ES-I3 (cell line): ENCODE data around the gene ERMARD.
"Not testable (repeated sequence)": the region's sequence is repeated elsewhere in the genome, so short reads cannot be mapped to it uniquely, and the experiment has no call there.

Experiments used
- H3K36me3 ChIP-seq: 2 replicates; pipeline ENCODE4 v1.6.1; 2013; ENCODE audit warnings: mild to moderate bottlenecking, low read length, control low read depth, moderate library complexity; ENCODE audit not compliant: insufficient read depth
- H3K4me1 ChIP-seq: 2 replicates; pipeline ENCODE4 v1.6.1; 2013; ENCODE audit warnings: mild to moderate bottlenecking, control low read depth, low read length; ENCODE audit not compliant: insufficient read depth
- H3K9ac ChIP-seq: 2 replicates; pipeline ENCODE4 v1.6.1; 2013; ENCODE audit warnings: low read depth, mild to moderate bottlenecking, low read length, moderate library complexity
- H3K9me3 ChIP-seq: 2 replicates; pipeline ENCODE4 v1.6.1; 2013; ENCODE audit warnings: mild to moderate bottlenecking, low read length, moderate library complexity; ENCODE audit not compliant: control insufficient read depth, insufficient read depth

ERMARD gene

DNA sequence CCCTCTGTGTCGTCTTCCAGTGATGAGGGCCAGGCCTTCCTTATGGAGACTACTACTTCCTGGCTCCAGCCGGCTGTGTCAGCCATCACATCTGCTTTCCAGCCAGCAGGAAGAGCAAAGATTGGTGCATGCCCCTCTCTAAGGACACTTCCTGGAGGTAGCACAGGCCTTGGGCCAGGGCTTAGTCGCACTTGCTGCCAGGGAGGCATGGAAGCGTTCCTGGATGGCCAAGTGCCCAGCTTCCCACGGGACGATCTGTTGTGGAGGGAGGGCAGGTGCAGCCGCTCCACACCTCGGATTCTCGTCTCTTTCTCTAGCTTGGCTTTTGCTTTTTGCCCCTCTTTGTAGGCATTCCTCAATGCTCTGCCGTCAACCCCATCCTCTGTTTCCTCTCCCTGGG is 11.9 kb downstream of the ERMARD start:
- Histone ChIP-seq H3K36me3 (peaks cover 3% of the 10 kb centered on the region; the same call in 1 of the 2 replicates), H3K9me3 (no peaks in the 10 kb centered on the region), H3K9ac (no peak overlapping the region), H3K4me1 (no peaks in the 10 kb centered on the region)

DNA sequence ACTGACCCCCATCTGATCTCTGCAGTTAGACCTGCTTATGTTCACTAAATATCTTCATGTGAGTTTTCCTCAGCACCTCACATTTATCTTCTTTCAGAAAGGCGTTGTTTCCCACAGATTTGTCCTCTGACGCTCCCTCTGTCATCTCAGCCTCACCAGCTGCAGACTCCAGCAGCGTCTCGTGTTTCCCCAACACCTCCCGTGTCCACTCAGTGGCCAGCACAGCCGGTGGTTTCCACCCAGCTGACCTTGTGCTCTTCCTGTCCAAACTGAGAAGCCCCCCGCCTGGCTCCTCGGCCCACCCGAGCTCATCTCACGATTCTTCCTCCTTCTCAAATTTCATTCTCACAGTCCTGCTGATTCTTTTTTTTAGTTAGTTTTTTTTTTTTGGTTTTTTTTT is 12.5 kb downstream of the ERMARD start:
- H3K36me3 ChIP-seq, result peaks cover 3% of the 10 kb centered on the region; the same call in 1 of the 2 replicates
- no peaks in the 10 kb centered on the region for H3K9me3 ChIP-seq
- no peaks in the 10 kb centered on the region for H3K4me1 ChIP-seq

DNA sequence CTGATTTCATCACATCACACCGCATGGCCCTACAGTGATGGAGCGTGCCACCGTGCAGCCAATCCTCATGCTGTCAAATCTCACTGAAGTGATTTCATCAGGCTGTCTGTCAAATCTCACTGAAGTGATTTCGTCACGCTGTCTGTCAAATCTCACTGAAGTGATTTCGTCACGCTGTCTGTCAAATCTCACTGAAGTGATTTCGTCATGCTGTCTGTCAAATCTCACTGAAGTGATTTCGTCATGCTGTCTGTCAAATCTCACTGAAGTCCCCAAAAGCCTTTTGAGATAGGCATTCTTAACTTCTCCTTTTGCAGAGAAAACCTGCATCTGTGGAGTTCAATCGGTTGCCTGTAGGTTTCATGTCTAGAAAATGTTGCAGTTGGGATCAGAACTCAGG is 14.4 kb downstream of the ERMARD start:
- H3K4me1 ChIP-seq, H3K9me3 ChIP-seq, H3K36me3 ChIP-seq, H3K9ac ChIP-seq: not testable (repeated sequence)

More for the DNA sequence above, 12.5 kb downstream of the ERMARD start:
- no peak overlapping the region for H3K9ac ChIP-seq

DNA sequence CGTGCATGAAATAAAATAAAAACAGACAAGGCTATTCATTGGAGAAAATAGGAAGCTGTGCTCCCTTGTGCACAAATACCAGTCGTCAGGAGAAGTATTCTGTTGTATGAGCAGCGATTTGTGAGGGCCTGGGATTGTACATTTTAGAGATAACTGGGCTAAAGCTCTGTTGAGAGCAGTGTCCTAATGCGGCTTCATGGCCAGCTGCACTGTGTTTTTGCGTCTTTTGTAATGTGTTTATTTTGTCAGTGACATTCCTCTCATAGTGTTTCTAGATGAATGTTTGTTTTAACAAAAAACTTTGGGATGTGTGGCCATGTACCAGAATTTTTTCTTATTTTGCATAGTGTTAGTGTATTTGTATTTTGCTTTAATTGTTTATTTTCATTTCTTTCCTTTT is 14.8 kb downstream of the ERMARD start:
- Histone ChIP-seq H3K36me3 (no peaks in the 10 kb centered on the region), H3K9ac (no peak overlapping the region), H3K9me3 (no peaks in the 10 kb centered on the region), H3K4me1 (no peaks in the 10 kb centered on the region)

DNA sequence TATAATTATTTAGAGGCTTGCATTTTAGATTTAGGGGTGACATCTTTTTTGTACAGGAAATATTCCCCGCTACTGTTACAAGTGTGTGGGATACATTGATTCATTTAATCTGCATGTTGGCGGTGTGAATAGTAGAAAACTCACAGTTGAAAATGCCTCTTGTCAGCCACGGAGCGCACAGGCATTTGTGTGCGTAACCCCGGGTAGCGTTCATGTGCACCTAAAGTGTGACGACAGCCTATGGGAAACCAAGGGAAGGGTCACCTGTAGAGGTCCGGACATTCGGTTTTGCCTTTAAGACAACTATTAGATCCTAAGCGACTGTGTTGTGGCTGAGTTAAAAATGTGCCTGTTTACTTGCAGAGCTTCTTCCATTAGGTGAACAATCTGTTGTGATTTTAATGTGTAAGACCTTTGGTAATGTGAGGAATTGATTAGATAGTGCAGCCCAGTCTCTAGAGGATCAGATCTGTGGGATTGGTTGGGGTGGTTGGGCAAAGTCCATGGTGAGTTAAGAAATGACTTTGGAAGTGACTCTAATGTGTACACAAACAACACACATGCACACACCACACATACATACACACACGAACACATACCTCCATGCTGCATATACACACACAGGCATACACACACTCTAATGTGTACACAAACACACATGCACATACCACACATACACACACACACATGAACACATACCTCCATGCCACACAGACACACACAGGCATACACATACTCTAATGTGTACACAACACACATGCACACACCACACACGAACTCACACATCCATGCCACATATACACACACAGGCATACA is 15.7 kb downstream of the ERMARD start:
- no peaks in the 10 kb centered on the region; the same call in 1 of the 2 replicates for H3K36me3 ChIP-seq
- H3K9ac ChIP-seq, result no peak overlapping the region
- H3K4me1 ChIP-seq, result no peaks in the 10 kb centered on the region
- H3K9me3 ChIP-seq, result no peaks in the 10 kb centered on the region

DNA sequence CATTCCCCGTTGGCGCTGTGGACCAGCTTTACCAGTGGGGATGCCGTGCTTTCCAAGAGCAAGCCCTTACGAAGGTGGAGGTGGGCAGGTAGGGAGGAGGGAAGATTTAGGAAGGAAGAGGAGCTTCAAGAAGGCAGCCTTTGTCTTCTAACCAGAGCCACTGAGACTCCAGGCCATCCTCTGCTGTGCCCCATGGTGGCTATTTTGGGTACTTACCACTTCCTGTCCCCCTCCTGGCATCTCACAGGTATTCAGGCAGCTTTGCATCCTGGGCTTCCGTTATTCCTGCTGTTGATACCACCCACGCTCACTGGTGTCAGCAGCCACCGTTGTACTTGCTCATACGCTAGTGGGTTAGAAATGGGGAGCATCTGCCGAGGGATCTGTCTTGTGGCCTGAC is 22.9 kb downstream of the ERMARD start:
- Histone ChIP-seq H3K36me3 (no peaks in the 10 kb centered on the region; the same call in 1 of the 2 replicates), H3K9me3 (no peaks in the 10 kb centered on the region), H3K9ac (no peak overlapping the region), H3K4me1 (no peaks in the 10 kb centered on the region)

DNA sequence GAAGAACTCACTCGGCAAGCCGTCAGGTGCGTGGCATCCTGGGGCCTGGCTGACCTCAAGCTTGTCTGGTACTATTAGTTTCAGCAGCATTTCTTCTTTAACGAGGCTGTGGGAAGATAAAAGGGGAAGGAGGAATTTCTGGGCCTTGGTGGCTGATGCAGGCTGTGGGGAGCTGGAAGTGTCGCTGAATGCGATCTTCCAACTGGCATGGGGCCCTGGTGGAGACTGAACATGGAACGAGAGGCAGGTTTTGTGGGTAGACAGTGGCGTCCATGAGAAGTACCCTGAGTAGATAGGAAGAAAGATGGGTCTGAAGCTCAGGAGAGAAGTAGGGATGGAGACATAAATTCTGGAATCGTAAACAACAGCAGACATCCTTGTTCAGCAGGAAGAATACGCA is 23.9 kb downstream of the ERMARD start:
- Histone ChIP-seq H3K9me3 (no peaks in the 10 kb centered on the region), H3K36me3 (no peaks in the 10 kb centered on the region; the same call in 1 of the 2 replicates), H3K9ac (no peak overlapping the region), H3K4me1 (no peaks in the 10 kb centered on the region)

DNA sequence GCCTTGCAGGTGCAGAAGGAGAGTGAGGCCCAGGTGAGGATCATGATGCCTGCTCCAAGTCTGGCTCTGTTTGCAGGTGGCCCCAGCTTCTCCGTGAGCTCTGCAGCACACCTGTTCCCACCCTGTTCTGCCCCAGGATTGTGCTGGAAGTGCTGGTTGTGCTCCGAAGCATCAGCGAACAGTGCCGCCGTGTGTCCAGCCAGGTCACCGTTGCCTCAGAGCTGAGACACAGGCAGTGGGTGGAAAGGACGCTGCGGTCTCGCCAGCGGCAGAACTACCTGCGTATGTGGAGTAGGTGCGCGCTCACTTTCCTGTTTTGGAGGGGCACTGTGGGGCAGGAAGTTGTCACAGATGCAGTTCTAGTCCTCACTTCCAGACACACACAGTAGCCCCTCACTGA is 25.0 kb downstream of the ERMARD start:
- no peaks in the 10 kb centered on the region for H3K4me1 ChIP-seq
- no peak overlapping the region for H3K9ac ChIP-seq
- H3K9me3 ChIP-seq, result no peaks in the 10 kb centered on the region
- no peaks in the 10 kb centered on the region; the same call in 1 of the 2 replicates for H3K36me3 ChIP-seq

DNA sequence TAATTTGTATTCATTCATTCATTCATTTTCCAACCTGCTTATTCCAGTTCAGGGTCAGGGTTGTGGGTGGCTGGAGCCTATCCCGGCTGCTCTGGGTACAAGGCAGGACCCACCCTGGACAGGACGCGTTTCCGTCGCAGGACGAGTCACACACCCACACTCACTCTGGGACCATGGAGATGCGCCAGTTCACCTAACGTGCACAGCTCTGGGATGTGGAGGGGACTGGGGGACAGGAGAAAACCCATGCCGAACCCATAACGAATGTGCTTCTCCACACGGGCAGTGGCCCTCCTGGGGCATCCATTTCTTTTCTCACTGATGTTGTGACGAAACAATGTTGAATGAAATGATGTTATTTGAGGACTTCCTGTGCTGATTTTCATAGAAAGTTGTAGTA is 26.5 kb downstream of the ERMARD start:
- H3K9me3 ChIP-seq, result no peaks in the 10 kb centered on the region
- H3K36me3 ChIP-seq, result no peaks in the 10 kb centered on the region
- H3K9ac ChIP-seq, result no peak overlapping the region
- H3K4me1 ChIP-seq, result no peaks in the 10 kb centered on the region

DNA sequence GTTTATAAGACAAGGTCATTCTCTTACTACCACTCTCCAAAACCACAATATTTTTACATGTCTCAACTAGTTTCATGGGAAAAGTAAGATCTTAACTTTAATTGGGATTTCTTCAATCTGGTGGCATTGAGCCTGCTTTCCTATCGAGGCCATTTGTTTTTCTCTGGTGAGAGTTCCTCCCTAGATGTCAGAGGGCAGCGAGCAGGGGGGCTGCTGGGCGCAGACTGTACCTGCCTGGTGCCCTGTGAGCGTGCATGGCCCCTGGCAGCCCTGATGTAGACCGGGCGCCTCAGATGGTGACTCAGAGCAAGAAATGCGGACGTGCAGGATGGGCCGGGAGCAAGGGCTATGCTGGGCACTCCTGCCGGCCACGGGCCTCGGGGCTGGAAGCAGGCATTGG is 27.2 kb downstream of the ERMARD start:
- Histone ChIP-seq H3K9me3 (no peaks in the 10 kb centered on the region), H3K9ac (no peak overlapping the region), H3K36me3 (no peaks in the 10 kb centered on the region), H3K4me1 (no peaks in the 10 kb centered on the region)

DNA sequence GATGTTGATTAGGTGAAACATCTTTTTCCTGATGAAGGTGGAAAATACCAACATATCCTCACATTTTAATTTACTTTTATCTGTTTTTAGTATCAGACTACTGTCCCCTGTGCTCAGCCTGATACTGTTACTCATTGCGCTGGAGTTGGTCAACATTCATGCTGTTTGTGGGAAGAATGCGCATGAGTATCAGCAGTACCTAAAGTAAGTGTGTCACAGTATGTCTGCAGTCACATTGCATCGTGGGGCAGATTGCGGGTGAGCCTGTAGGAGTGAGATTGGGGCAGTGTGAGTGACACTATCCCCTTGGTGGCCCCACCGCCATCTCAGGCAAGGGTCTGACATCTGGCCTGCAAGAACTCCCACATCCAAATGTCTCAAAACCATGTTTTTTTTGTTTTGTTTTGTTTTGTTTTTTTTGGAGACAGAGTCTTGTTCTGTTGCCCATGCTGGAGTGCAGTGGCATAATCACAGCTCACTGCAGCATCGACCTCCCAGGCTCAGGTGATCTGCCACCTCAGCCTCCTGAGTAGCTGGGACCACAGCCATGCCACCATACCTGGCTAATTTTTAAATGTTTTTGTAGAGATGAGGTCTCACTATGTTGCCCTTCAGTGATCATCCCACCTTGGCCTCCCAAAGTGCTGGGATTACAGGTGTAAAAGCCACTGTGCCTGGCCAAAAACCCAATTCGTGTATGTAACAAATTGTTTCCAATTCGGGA is 27.8 kb downstream of the ERMARD start:
- no peaks in the 10 kb centered on the region for H3K4me1 ChIP-seq
- no peaks in the 10 kb centered on the region for H3K9me3 ChIP-seq
- no peak overlapping the region for H3K9ac ChIP-seq
- H3K36me3 ChIP-seq, result no peaks in the 10 kb centered on the region

DNA sequence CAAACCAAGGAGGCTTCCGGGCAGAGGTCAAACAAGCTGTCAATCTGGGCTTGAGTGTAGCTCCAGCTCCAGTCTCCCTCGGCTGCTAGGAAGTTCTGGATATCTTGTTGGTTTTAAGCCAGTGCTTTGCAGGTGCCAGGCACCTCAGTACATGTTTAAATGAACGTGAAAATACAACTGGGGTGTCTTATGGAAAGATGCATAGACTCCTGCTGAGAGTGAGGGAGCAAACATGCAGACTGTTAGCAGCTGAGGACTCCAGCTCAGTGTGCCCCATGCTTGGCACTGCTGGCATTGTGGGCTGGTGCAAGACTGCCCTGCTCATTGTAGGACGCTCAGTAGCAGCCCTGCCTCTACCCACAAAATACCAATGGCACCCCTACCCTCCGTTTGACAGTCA is 28.5 kb downstream of the ERMARD start:
- H3K9ac ChIP-seq, result no peak overlapping the region
- H3K4me1 ChIP-seq, result no peaks in the 10 kb centered on the region
- no peaks in the 10 kb centered on the region for H3K9me3 ChIP-seq
- no peaks in the 10 kb centered on the region for H3K36me3 ChIP-seq

DNA sequence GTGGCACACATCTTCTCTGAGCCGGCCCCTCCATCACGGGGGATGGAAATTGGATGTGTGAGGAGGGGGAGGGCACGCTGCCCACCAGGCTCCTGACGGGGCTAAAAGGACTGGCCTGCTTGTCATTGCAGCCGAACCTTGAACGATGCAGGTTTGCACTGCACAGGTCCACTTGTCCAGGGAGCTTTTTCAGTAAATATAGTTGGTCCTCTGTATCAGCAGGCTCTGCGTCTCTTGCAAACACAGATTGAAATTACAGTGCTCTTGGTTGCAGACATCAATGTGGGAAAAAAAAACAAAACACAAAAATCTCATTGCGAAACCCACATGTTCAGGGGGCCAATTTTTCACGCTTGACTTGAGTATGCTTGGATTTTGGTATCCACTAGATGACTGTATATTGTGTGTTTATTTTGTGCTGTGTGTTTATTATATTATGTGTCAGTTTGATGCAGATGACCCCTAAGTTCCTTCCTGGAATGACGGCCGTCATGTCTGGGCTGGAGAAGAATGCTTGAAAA is 29.2 kb downstream of the ERMARD start:
- Histone ChIP-seq H3K9me3 (no peaks in the 10 kb centered on the region), H3K9ac (no peak overlapping the region), H3K4me1 (no peaks in the 10 kb centered on the region), H3K36me3 (no peaks in the 10 kb centered on the region)

DNA sequence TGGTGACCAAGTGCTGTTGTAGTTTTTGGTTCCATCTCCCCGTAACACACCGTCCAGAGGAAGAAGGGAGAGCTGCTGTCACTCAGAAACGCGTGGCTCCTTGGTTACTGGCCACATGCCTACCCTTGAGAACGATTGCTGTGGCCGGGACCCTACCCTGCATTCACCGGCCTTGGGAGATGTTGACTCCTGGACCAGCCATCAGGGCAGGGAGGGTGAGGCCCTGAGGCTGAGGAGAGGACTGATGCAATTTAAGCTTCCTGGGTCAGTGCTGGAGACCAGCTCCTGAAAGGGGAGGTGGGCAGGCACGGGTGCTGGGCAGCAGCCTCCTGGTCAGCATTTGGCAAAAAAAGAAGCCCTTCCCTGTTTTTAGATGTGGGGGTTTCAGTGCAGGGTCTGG is 31.5 kb downstream of the ERMARD start:
- H3K36me3 ChIP-seq, result no peaks in the 10 kb centered on the region
- no peaks in the 10 kb centered on the region for H3K9me3 ChIP-seq
- H3K4me1 ChIP-seq, result no peaks in the 10 kb centered on the region
- H3K9ac ChIP-seq, result no peak overlapping the region

DNA sequence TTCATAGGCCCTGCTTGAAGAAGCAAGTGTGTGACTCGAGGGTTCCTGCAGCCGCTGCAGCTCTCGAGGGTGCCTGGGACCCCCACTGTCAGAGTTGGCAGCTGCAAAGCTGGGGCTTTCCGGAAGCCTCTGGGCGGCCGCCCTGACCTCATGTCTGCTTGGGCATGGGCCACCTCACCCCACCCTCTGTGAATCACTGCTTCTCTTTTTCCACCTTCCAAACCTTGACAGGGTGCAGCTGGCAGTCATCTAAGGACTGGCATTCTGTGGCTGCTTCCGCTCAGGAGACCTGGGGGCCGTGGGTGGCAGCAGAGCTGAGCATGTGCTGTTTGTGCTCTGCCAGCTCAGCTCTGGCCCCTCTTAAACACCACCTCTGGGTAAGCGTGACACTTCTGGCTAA is 32.0 kb downstream of the ERMARD start:
- Histone ChIP-seq H3K9me3 (no peaks in the 10 kb centered on the region), H3K9ac (no peak overlapping the region), H3K36me3 (no peaks in the 10 kb centered on the region), H3K4me1 (no peaks in the 10 kb centered on the region)
